ENCODE data around the gene ZIC1.

DNA sequence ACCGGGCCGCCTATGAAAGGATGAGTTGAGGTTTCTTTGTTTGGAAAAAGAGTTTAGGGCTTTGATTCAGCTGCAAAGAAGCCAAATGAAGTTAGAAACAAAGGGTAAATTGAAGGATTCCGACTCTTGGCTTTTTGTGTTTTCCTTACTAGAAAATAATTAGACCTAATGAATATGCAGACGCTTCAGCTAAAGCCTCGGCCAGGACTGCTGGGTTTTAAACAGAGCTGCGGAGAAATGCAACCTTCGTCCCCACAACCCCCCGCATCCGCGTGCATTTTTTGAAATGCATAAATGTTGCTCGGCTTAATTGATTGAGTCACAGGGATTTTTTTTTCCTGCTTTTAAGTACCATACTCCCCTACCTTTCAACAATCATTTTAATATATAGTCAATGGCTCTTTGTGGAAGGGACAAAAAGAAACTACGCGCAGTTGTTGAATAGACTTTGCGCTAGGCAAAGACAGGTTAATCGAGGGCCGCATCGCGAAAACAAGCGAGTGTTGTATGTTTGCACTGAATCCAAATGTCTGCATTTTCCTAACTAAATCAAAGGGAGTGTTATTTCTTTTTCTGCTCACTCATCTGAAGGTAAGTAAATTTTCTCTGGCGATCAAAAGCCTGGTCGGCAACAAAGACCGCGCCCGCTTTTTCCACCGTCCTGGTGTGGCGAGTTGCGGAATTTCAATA lies 1.5 kb upstream of the ZIC1 start:
- TF ChIP-seq CTCF (IDR thresholded peaks at IDR 0.05; ENCODE audit: insufficient read depth, low read length), result no peak
- TF ChIP-seq, protein P1, sequence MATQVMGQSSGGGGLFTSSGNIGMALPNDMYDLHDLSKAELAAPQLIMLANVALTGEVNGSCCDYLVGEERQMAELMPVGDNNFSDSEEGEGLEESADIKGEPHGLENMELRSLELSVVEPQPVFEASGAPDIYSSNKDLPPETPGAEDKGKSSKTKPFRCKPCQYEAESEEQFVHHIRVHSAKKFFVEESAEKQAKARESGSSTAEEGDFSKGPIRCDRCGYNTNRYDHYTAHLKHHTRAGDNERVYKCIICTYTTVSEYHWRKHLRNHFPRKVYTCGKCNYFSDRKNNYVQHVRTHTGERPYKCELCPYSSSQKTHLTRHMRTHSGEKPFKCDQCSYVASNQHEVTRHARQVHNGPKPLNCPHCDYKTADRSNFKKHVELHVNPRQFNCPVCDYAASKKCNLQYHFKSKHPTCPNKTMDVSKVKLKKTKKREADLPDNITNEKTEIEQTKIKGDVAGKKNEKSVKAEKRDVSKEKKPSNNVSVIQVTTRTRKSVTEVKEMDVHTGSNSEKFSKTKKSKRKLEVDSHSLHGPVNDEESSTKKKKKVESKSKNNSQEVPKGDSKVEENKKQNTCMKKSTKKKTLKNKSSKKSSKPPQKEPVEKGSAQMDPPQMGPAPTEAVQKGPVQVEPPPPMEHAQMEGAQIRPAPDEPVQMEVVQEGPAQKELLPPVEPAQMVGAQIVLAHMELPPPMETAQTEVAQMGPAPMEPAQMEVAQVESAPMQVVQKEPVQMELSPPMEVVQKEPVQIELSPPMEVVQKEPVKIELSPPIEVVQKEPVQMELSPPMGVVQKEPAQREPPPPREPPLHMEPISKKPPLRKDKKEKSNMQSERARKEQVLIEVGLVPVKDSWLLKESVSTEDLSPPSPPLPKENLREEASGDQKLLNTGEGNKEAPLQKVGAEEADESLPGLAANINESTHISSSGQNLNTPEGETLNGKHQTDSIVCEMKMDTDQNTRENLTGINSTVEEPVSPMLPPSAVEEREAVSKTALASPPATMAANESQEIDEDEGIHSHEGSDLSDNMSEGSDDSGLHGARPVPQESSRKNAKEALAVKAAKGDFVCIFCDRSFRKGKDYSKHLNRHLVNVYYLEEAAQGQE (IDR thresholded peaks at IDR 0.05; ENCODE audit: insufficient replicate concordance, low read depth), result no peak
- no peak for TF ChIP-seq GABPA (IDR thresholded peaks at IDR 0.05; ENCODE audit: low read depth)
- TF ChIP-seq SPI1 (IDR thresholded peaks at IDR 0.05; ENCODE audit: borderline replicate concordance, low read depth), result no peak
